Measurements from ENCODE around the gene NEMF. TPM values are rescaled to one million over a fixed set of nuclear protein-coding genes. Genes with fewer than 3 reads are reported as not detected.

The NEMF gene
- total RNA-seq, 1 experiment from 2014 or later: 50.1 TPM

GRCh38 chr14:49863487-49864281 is 11.1 kb upstream of the NEMF start (continued):
- TF ChIP-seq AFF4 (CRISPR knock-in tag; IDR thresholded peaks at IDR 0.05; ENCODE audit: borderline replicate concordance) (no peak), TEAD1 (CRISPR knock-in tag; IDR thresholded peaks at IDR 0.05) (no peak), ZNF671 (CRISPR knock-in tag; IDR thresholded peaks at IDR 0.05) (no peak), GABPB1 (CRISPR knock-in tag; IDR thresholded peaks at IDR 0.05) (no peak), E2F4 (CRISPR knock-in tag; IDR thresholded peaks at IDR 0.05; ENCODE audit: borderline replicate concordance, low read depth) (no peak), ZNF281 (CRISPR knock-in tag; IDR thresholded peaks at IDR 0.05) (no peak), SP1 (CRISPR knock-in tag; conservative IDR thresholded peaks at IDR 0.05) (no peak)

GRCh38 chr14:49862089-49862673 is 9.6 kb upstream of the NEMF start:
- H3K4me1 Mint-ChIP-seq: peaks cover 12% of the 10 kb centered on the region
- H3K4me3 Mint-ChIP-seq: no peak overlapping the region
- H3K9me3 Mint-ChIP-seq: no peaks in the 10 kb centered on the region
- no peaks in the 10 kb centered on the region for H3K36me3 Mint-ChIP-seq
- no peak overlapping the region for H3K27ac Mint-ChIP-seq
- peaks cover 3% of the 10 kb centered on the region; the same call in 1 of the 2 replicates for H3K27me3 Mint-ChIP-seq (ENCODE audit: low read depth)
- peak; percentile 42 for ATAC-seq
- peak; percentile 80 for DNase-seq (ENCODE audit: low spot score)
- ChIA-PET POLR2A (interaction anchor here (0.5 to 2.4 kb wide), 13 partner anchors 8 to 806 kb away, joined by 3 to 22 read pairs (median 3); partner anchors contain the start of genes ARF6, DMAC2L, L2HGDH and MGAT2), CTCF (interaction anchor here (0.6 to 3.8 kb wide), 31 partner anchors 9 to 397 kb away, joined by 3 to 86 read pairs (median 5); partner anchors contain the start of genes KLHDC1, KLHDC2, MGAT2 and NEMF)
- TF ChIP-seq ATF1 (CRISPR knock-in tag; IDR thresholded peaks at IDR 0.05): no peak
- TF ChIP-seq MAX (CRISPR knock-in tag; IDR thresholded peaks at IDR 0.05): 0 out of 2 replicates have a peak, but pooled peaks have one; percentile 13
- TF ChIP-seq JUN (CRISPR knock-in tag; IDR thresholded peaks at IDR 0.05): no peak
- TF ChIP-seq ZNF121 (CRISPR knock-in tag; IDR thresholded peaks at IDR 0.05): peak; percentile 55
- 0 out of 2 replicates have a peak, but pooled peaks have one; percentile 29 for TF ChIP-seq SP1 (CRISPR knock-in tag; conservative IDR thresholded peaks at IDR 0.05)
- peak; percentile 99 for TF ChIP-seq CTCF (IDR thresholded peaks at IDR 0.05)
- TF ChIP-seq GTF2I (CRISPR knock-in tag; conservative IDR thresholded peaks at IDR 0.05): peak; percentile 94; the same call in 1 of the 2 replicates
- TF ChIP-seq TEAD1 (CRISPR knock-in tag; IDR thresholded peaks at IDR 0.05): no peak
- TF ChIP-seq ZNF281 (CRISPR knock-in tag; IDR thresholded peaks at IDR 0.05): no peak
- TF ChIP-seq ZBTB43 (CRISPR knock-in tag; IDR thresholded peaks at IDR 0.05): 0 out of 2 replicates have a peak, but pooled peaks have one; percentile 36
- no peak for TF ChIP-seq MXD4 (CRISPR knock-in tag; IDR thresholded peaks at IDR 0.05; ENCODE audit: borderline replicate concordance)
- TF ChIP-seq PREB (CRISPR knock-in tag; IDR thresholded peaks at IDR 0.05; ENCODE audit: borderline replicate concordance): no peak
